ENCODE measurements around the gene TYSND1.
"Not testable (repeated sequence)": the region's sequence is repeated elsewhere in the genome, so short reads cannot be mapped to it uniquely, and the experiment has no call there.

Gene TYSND1

DNA sequence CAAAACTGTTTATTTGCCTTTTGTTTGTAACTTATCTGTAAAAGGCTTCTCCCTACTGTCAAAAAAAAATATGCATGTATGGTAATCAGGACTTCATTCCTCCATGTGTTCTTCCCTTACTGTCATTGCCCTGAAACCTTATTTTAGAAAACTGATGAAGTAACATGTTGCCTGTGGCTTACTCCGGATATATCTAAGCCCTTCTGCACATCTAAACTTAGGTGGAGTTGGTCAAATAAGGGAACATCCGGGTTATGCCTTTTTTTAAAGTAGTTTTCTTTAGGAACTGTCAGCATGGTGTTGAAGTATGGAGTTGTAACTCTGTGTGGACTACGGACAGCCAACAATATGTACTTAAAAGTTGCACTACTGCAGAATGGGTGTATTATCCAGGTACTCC is 17.7 kb upstream of the TYSND1 start:
- H3K4me3 ChIP-seq (ENCODE audit: low read length in 2 of 2), result no peak overlapping the region
- no peaks in the 10 kb centered on the region for H3K27me3 ChIP-seq (ENCODE audit: control insufficient read depth in 2 of 2, insufficient read depth in 2 of 2, low read length in 2 of 2)
- H3K36me3 ChIP-seq (ENCODE audit: control insufficient read depth in 2 of 2, insufficient read depth in 2 of 2, low read length in 2 of 2), result peaks cover 20 to 30% of the 10 kb centered on the region in 2 donors
- no peak overlapping the region for H3K9ac ChIP-seq (ENCODE audit: low read depth in 1 of 2, low read length in 2 of 2)
- no peak overlapping the region for H3K27ac ChIP-seq (ENCODE audit: low read depth in 2 of 2, low read length in 2 of 2)
- peaks cover 10 to 11% of the 10 kb centered on the region in 2 donors for H3K4me1 ChIP-seq (ENCODE audit: control insufficient read depth in 2 of 2, insufficient read depth in 2 of 2, low read length in 2 of 2)
- H3K9me3 ChIP-seq (ENCODE audit: control insufficient read depth in 2 of 2, low read length in 2 of 2), result no peaks in the 10 kb centered on the region

DNA sequence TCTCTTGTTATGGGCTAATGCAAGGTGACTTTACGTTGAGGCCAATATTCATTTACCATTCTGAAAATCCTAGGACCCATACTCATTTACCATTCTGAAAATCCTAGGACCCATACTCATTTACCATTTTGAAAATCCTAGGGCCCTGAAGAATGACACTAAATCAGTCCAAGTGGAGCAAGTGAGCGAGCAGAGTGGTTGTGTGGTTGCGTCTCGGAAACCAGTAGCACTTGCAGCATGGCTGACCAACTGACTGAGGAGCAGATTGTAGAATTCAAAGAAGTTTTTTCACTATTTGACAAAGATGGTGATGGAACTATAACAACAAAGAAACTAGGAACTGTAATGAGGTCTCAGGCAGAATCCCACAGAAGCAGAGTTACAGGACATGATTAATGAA is 16.9 kb upstream of the TYSND1 start:
- H3K9me3 ChIP-seq (ENCODE audit: control insufficient read depth in 2 of 2, low read length in 2 of 2), result no peaks in the 10 kb centered on the region
- peaks cover 20 to 30% of the 10 kb centered on the region in 2 donors for H3K36me3 ChIP-seq (ENCODE audit: control insufficient read depth in 2 of 2, insufficient read depth in 2 of 2, low read length in 2 of 2)
- no peaks in the 10 kb centered on the region for H3K27me3 ChIP-seq (ENCODE audit: control insufficient read depth in 2 of 2, insufficient read depth in 2 of 2, low read length in 2 of 2)
- H3K4me3 ChIP-seq (ENCODE audit: low read length in 2 of 2), result no peak overlapping the region
- peaks cover 5 to 6% of the 10 kb centered on the region in 2 donors for H3K4me1 ChIP-seq (ENCODE audit: control insufficient read depth in 2 of 2, insufficient read depth in 2 of 2, low read length in 2 of 2)
- H3K9ac ChIP-seq (ENCODE audit: low read depth in 1 of 2, low read length in 2 of 2), result no peak overlapping the region
- no peak overlapping the region for H3K27ac ChIP-seq (ENCODE audit: low read depth in 2 of 2, low read length in 2 of 2)

DNA sequence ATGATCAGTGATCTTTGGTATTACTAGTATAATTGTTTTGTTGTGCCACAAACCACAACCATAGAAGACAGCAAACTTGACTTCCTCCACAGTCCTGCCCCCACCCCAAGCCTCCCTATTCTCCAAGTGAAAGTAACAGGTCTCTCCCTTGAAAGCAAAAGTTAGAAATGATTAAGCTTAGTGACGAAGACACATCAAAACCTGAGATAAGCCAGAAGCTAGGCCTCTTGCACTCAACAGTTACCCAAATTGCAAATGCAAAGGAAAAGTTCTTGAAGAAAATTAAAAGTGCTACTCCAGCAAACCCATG is 16.3 kb upstream of the TYSND1 start:
- Histone ChIP-seq H3K27me3 (ENCODE audit: control insufficient read depth in 2 of 2, insufficient read depth in 2 of 2, low read length in 2 of 2) (no peaks in the 10 kb centered on the region), H3K9me3 (ENCODE audit: control insufficient read depth in 2 of 2, low read length in 2 of 2) (no peaks in the 10 kb centered on the region), H3K9ac (ENCODE audit: low read depth in 1 of 2, low read length in 2 of 2) (no peak overlapping the region), H3K36me3 (ENCODE audit: control insufficient read depth in 2 of 2, insufficient read depth in 2 of 2, low read length in 2 of 2) (peaks cover 25 to 36% of the 10 kb centered on the region in 2 donors), H3K4me1 (ENCODE audit: control insufficient read depth in 2 of 2, insufficient read depth in 2 of 2, low read length in 2 of 2) (peaks cover 5 to 6% of the 10 kb centered on the region in 2 donors), H3K27ac (ENCODE audit: low read depth in 2 of 2, low read length in 2 of 2) (no peak overlapping the region), H3K4me3 (ENCODE audit: low read length in 2 of 2) (no peak overlapping the region)

DNA sequence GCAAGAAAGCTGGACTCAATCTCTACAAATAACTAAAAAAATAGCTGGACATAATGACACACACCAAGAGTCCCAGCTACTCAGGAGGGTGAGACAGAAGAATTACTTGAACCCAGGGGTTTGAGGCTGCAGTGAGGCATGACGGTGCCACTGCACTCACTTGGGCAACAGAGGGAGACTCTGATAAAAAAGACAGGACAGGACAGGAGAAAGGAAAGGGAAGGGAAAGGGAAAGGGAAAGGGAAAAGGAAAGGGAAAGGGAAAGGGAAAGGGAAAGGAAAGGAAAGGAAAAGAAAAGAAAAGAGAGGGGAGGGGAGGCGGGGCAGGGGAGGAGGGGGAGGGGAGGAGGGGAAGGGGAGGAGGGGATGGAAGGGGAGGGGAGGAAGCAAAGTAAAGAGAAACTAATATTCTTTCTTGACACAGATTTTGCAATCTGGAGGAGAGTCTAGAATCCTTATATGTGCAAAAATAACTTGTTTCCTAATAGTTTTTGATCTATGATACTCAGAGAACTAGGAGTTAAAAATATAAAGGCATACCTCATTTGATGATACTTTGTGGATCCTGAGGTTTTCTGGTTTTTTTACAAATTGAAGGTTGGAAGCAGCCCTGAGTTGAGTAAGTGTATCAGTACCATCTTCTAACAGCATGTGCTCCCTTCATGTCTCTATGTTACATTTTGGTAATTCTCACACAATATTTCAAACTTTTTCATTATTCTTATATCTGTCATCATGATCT is 15.8 kb upstream of the TYSND1 start:
- H3K27ac ChIP-seq (ENCODE audit: low read depth in 2 of 2, low read length in 2 of 2), result no peak overlapping the region
- H3K4me1 ChIP-seq (ENCODE audit: control insufficient read depth in 2 of 2, insufficient read depth in 2 of 2, low read length in 2 of 2), result peaks cover 4 to 5% of the 10 kb centered on the region in 2 donors
- no peak overlapping the region for H3K9ac ChIP-seq (ENCODE audit: low read depth in 1 of 2, low read length in 2 of 2)
- no peak overlapping the region for H3K4me3 ChIP-seq (ENCODE audit: low read length in 2 of 2)
- no peaks in the 10 kb centered on the region for H3K27me3 ChIP-seq (ENCODE audit: control insufficient read depth in 2 of 2, insufficient read depth in 2 of 2, low read length in 2 of 2)
- H3K9me3 ChIP-seq (ENCODE audit: control insufficient read depth in 2 of 2, low read length in 2 of 2), result no peaks in the 10 kb centered on the region
- H3K36me3 ChIP-seq (ENCODE audit: control insufficient read depth in 2 of 2, insufficient read depth in 2 of 2, low read length in 2 of 2), result peaks cover 25 to 40% of the 10 kb centered on the region in 2 donors

DNA sequence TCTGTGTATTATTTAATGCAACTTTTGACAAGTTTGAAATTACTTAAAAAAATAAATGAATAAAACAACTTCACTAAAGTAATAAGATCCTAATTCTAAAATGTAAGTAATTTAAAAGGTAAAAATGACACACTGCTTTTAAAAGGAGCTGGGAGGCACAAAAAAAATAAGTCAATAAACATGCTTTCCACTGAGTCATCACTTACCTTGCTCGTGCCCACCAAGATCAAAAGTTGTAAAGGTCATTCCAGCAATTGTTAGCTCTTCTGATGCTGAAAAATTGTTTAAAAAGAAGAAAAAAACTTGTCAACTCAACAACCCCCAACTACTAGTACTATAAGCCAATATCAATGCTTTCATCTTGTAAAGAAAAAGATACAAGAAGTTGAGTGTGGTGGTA is 14.3 kb upstream of the TYSND1 start:
- H3K4me1 ChIP-seq (ENCODE audit: control insufficient read depth in 2 of 2, insufficient read depth in 2 of 2, low read length in 2 of 2), result peaks cover 4 to 5% of the 10 kb centered on the region in 2 donors
- no peak overlapping the region for H3K27ac ChIP-seq (ENCODE audit: low read depth in 2 of 2, low read length in 2 of 2)
- no peaks in the 10 kb centered on the region for H3K27me3 ChIP-seq (ENCODE audit: control insufficient read depth in 2 of 2, insufficient read depth in 2 of 2, low read length in 2 of 2)
- H3K9me3 ChIP-seq (ENCODE audit: control insufficient read depth in 2 of 2, low read length in 2 of 2), result no peaks in the 10 kb centered on the region
- H3K4me3 ChIP-seq (ENCODE audit: low read length in 2 of 2), result no peak overlapping the region
- H3K9ac ChIP-seq (ENCODE audit: low read depth in 1 of 2, low read length in 2 of 2), result no peak overlapping the region
- peaks cover 34 to 48% of the 10 kb centered on the region in 2 donors for H3K36me3 ChIP-seq (ENCODE audit: control insufficient read depth in 2 of 2, insufficient read depth in 2 of 2, low read length in 2 of 2)

DNA sequence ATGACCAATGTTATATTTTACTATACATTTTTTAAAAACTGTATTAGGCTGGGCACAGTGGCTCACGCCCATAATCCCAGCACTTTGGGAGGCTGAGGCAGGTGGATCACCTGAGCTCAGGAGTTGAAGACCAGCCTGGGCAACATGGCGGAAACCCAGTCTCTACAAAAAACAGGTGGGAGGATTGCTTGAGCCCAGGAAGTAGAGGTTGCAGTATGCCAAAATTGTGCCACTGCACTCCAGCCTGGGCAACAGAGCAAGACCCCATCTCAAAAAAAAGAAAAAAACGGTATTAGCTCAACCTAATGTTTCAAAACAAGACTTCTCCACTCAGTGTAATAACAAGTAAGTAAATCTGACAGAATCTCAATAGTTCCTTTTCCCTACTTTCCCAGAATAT is 12.9 kb upstream of the TYSND1 start:
- not testable (repeated sequence) for H3K4me1 ChIP-seq (ENCODE audit: control insufficient read depth in 2 of 2, insufficient read depth in 2 of 2, low read length in 2 of 2); H3K9ac ChIP-seq (ENCODE audit: low read depth in 1 of 2, low read length in 2 of 2); H3K27me3 ChIP-seq (ENCODE audit: control insufficient read depth in 2 of 2, insufficient read depth in 2 of 2, low read length in 2 of 2); H3K9me3 ChIP-seq (ENCODE audit: control insufficient read depth in 2 of 2, low read length in 2 of 2); H3K27ac ChIP-seq (ENCODE audit: low read depth in 2 of 2, low read length in 2 of 2); H3K4me3 ChIP-seq (ENCODE audit: low read length in 2 of 2)
- peaks cover 41 to 54% of the 10 kb centered on the region in 2 donors for H3K36me3 ChIP-seq (ENCODE audit: control insufficient read depth in 2 of 2, insufficient read depth in 2 of 2, low read length in 2 of 2)

DNA sequence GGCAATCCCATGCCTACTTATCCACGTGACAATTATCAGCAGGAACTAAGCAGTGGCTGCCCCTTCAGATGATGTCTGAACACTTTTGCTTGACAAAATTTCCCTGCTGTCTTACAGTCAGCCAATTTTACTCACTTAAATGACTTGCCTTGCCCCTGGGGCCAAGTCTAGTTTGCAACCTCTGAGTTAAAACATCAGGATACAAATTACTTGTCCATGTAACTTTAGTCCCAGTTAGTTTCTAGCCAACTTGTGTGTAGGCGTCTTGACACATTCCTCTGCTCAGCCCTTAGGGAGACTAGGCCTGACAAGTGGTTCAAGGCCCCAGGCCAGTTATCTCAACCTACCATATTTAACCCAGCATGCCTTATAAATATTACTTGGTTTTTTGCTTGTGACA is 11.6 kb upstream of the TYSND1 start:
- peaks cover 0 to 4% of the 10 kb centered on the region in 2 donors for H3K4me1 ChIP-seq (ENCODE audit: control insufficient read depth in 2 of 2, insufficient read depth in 2 of 2, low read length in 2 of 2)
- no peaks in the 10 kb centered on the region for H3K27me3 ChIP-seq (ENCODE audit: control insufficient read depth in 2 of 2, insufficient read depth in 2 of 2, low read length in 2 of 2)
- H3K4me3 ChIP-seq (ENCODE audit: low read length in 2 of 2), result no peak overlapping the region
- no peaks in the 10 kb centered on the region for H3K9me3 ChIP-seq (ENCODE audit: control insufficient read depth in 2 of 2, low read length in 2 of 2)
- peaks cover 42 to 65% of the 10 kb centered on the region in 2 donors for H3K36me3 ChIP-seq (ENCODE audit: control insufficient read depth in 2 of 2, insufficient read depth in 2 of 2, low read length in 2 of 2)
- no peak overlapping the region for H3K9ac ChIP-seq (ENCODE audit: low read depth in 1 of 2, low read length in 2 of 2)
- H3K27ac ChIP-seq (ENCODE audit: low read depth in 2 of 2, low read length in 2 of 2), result no peak overlapping the region

DNA sequence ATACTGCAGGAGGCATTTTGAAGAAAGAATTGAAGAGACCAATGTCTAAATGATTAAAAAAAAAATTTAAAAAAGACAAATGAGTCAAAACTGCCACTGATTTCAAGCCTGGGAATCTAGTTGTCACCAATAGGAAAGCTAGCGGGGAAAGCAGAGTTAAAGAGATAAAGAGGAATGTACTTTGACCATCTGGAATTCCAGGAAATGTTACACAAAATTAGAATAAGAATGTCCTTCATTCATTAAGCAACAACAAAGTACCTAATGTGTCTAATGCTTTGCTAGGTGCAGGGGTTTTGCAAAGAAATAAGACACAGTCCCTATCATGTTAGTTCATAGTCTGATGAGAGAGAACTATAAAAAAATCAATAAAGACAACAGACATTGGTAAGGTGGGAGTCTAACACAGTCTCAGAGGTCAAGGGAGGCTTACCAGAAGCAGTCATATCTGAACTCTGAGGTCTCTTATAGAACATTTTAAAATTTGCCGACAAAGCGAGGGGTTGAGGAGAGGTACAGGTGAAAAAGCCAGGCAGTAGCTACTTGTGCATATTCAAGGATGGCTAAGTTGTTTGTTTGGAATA is 8.8 kb upstream of the TYSND1 start:
- Histone ChIP-seq H3K27me3 (ENCODE audit: control insufficient read depth in 2 of 2, insufficient read depth in 2 of 2, low read length in 2 of 2) (no peaks in the 10 kb centered on the region), H3K36me3 (ENCODE audit: control insufficient read depth in 2 of 2, insufficient read depth in 2 of 2, low read length in 2 of 2) (peaks cover 60 to 79% of the 10 kb centered on the region in 2 donors), H3K4me1 (ENCODE audit: control insufficient read depth in 2 of 2, insufficient read depth in 2 of 2, low read length in 2 of 2) (no peaks in the 10 kb centered on the region), H3K27ac (ENCODE audit: low read depth in 2 of 2, low read length in 2 of 2) (no peak overlapping the region), H3K4me3 (ENCODE audit: low read length in 2 of 2) (no peak overlapping the region), H3K9me3 (ENCODE audit: control insufficient read depth in 2 of 2, low read length in 2 of 2) (no peaks in the 10 kb centered on the region), H3K9ac (ENCODE audit: low read depth in 1 of 2, low read length in 2 of 2) (no peak overlapping the region)

DNA sequence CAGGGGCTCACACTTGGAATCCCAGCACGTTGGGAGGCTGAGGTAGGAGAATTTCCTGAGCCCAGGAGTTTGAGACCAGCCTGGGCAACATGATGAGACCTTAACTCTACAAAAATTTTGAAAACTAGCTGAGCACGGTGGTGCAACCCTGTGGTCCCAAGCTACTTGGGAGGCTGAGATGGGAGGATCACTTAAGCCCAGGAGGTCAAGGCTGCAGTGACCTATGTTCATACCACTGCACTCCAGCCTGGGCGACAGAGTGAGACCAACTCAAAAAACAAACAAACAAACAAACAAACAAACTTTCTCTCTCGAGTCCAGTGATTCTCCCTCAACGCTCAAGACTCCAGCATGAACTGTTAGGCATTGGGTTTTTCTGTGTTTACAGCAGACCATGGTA is 2.0 kb upstream of the TYSND1 start:
- no peak overlapping the region for H3K4me3 ChIP-seq (ENCODE audit: low read length in 2 of 2)
- no peaks in the 10 kb centered on the region for H3K27me3 ChIP-seq (ENCODE audit: control insufficient read depth in 2 of 2, insufficient read depth in 2 of 2, low read length in 2 of 2)
- H3K27ac ChIP-seq (ENCODE audit: low read depth in 2 of 2, low read length in 2 of 2), result no peak overlapping the region
- H3K4me1 ChIP-seq (ENCODE audit: control insufficient read depth in 2 of 2, insufficient read depth in 2 of 2, low read length in 2 of 2), result peaks cover 10 to 16% of the 10 kb centered on the region in 2 donors
- peaks cover 30 to 37% of the 10 kb centered on the region in 2 donors for H3K36me3 ChIP-seq (ENCODE audit: control insufficient read depth in 2 of 2, insufficient read depth in 2 of 2, low read length in 2 of 2)
- no peaks in the 10 kb centered on the region for H3K9me3 ChIP-seq (ENCODE audit: control insufficient read depth in 2 of 2, low read length in 2 of 2)
- no peak overlapping the region for H3K9ac ChIP-seq (ENCODE audit: low read depth in 1 of 2, low read length in 2 of 2)

DNA sequence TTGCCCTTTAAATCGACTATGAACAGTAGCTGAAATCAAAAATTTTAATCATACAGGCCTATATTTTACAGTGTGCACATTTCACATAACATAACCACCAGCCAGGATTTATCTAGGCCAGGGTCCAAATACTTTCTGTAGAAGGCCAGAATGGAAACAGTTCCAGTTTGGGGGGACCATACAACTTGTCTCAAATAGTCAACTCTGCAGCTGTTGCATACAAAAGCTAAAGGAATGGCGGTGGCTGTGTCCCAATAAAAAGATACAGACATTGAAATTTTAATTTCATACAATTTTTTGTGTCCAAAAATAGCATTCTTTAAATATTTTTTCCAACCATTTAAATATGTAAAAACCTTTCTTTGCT is 742 bp upstream of the TYSND1 start:
- H3K4me3 ChIP-seq (ENCODE audit: low read length in 2 of 2), result peak overlapping the region in 1 of 2 donors; percentile 84
- H3K4me1 ChIP-seq (ENCODE audit: control insufficient read depth in 2 of 2, insufficient read depth in 2 of 2, low read length in 2 of 2), result peaks cover 10 to 16% of the 10 kb centered on the region in 2 donors
- H3K9ac ChIP-seq (ENCODE audit: low read depth in 1 of 2, low read length in 2 of 2), result peak overlapping the region in 1 of 2 donors; percentile 90
- H3K36me3 ChIP-seq (ENCODE audit: control insufficient read depth in 2 of 2, insufficient read depth in 2 of 2, low read length in 2 of 2), result peaks cover 18 to 24% of the 10 kb centered on the region in 2 donors
- H3K27ac ChIP-seq (ENCODE audit: low read depth in 2 of 2, low read length in 2 of 2), result peak overlapping the region; percentile 93 to 96
- H3K9me3 ChIP-seq (ENCODE audit: control insufficient read depth in 2 of 2, low read length in 2 of 2), result no peaks in the 10 kb centered on the region
- H3K27me3 ChIP-seq (ENCODE audit: control insufficient read depth in 2 of 2, insufficient read depth in 2 of 2, low read length in 2 of 2), result no peaks in the 10 kb centered on the region

Measured in mucosa of rectum (tissue), 2 donors.